Measurements from ENCODE around the gene NEK5. TPM values are rescaled to one million over a fixed set of nuclear protein-coding genes. Genes with fewer than 3 reads are reported as not detected.

The NEK5 gene
- 0.07 to 0.11 TPM in 2 of 5 replicates, not detected in the others for total RNA-seq (2022; extraction: Qiagen RNA extraction; ENCODE audit: low read depth)

GRCh38 chr13:52128714-52129700 lies at the start of gene NEK5:
NEK5 (minus strand) TSS chr13:52129073; CDS start chr13:52127482, 1,591 bp downstream.

GRCh38 chr13:52159159-52159982 lies 30.5 kb upstream of the NEK5 start, which contains the start of gene NEK3:
NEK3 (minus strand) TSS chr13:52159597; CDS start chr13:52156191, 3,406 bp downstream.

GRCh38 chr13:52024481-52024880 lies 104.4 kb downstream of the NEK5 start, which contains the start of gene UTP14C:
UTP14C (plus strand) TSS chr13:52024691; CDS start chr13:52028805, 4,114 bp downstream.

GRCh38 chr13:52011632-52012511 lies 117.0 kb downstream of the NEK5 start, which contains the start of gene ALG11:
ALG11 (plus strand) TSS chr13:52012398; CDS start chr13:52012419, 21 bp downstream.

GRCh38 chr13:52010890-52011631 lies 117.8 kb downstream of the NEK5 start, which contains the start of gene ATP7B:
ATP7B (minus strand) TSS chr13:52011450; CDS start chr13:52011337, 113 bp downstream.

Other genes with a start within 250 kb of the NEK5 start
- 1.8 to 3.1 TPM (median 2.9 TPM) in 5 replicates for gene ATP7B, start 117.6 kb downstream of the NEK5 start, total RNA-seq (2022; extraction: Qiagen RNA extraction; ENCODE audit: low read depth)
- gene ALG11, start 116.7 kb downstream of the NEK5 start, total RNA-seq (2022; extraction: Qiagen RNA extraction; ENCODE audit: low read depth): 5.8 to 10.0 TPM (median 8.1 TPM) in 5 replicates
- gene UTP14C, start 104.4 kb downstream of the NEK5 start, total RNA-seq (2022; extraction: Qiagen RNA extraction; ENCODE audit: low read depth): 5.2 to 8.0 TPM (median 6.3 TPM) in 5 replicates
- 5.9 to 9.7 TPM (median 8.0 TPM) in 5 replicates for gene NEK3, start 30.5 kb upstream of the NEK5 start, total RNA-seq (2022; extraction: Qiagen RNA extraction; ENCODE audit: low read depth)

All from A549 treated with ZK216348 at 1 μM for 4 hours (cell line).